ENCODE data around the gene DKC1.

The DKC1 gene

GRCh38 chrX:154762537-154763296, at the start of gene DKC1:
Gene DKC1, plus strand, starts transcription at chrX:154762864. Its CDS starts 102 bp downstream, at chrX:154762966.
- DNase-seq, result peak; percentile 96

GRCh38 chrX:154714925-154715324, 47.7 kb upstream of the DKC1 start:
- peak; percentile 77 for DNase-seq

- no peak for DNase-seq
Measured at GRCh38 chrX:154715825-154716224, 46.8 kb upstream of the DKC1 start.

- no peak for DNase-seq
Measured at GRCh38 chrX:154717824-154718223, 44.8 kb upstream of the DKC1 start.

- no peak for DNase-seq
Measured at GRCh38 chrX:154718616-154719015, 44.0 kb upstream of the DKC1 start.

GRCh38 chrX:154719132-154719675, 43.5 kb upstream of the DKC1 start:
- DNase-seq, result no peak

GRCh38 chrX:154720067-154720466, 42.6 kb upstream of the DKC1 start:
- no peak for DNase-seq

GRCh38 chrX:154721155-154721554, 41.5 kb upstream of the DKC1 start:
- DNase-seq, result no peak

GRCh38 chrX:154724993-154725756, 37.5 kb upstream of the DKC1 start:
- no peak for DNase-seq

- DNase-seq, result no peak
Measured at GRCh38 chrX:154727418-154727817, 35.2 kb upstream of the DKC1 start.

GRCh38 chrX:154727871-154728270, 34.8 kb upstream of the DKC1 start:
- DNase-seq, result peak; percentile 13

GRCh38 chrX:154728431-154729190, 34.1 kb upstream of the DKC1 start:
- no peak for DNase-seq

- DNase-seq, result no peak
Measured at GRCh38 chrX:154729439-154729838, 33.2 kb upstream of the DKC1 start.

GRCh38 chrX:154730253-154730891, 32.3 kb upstream of the DKC1 start:
- DNase-seq, result peak; percentile 42

- no peak for DNase-seq
Measured at GRCh38 chrX:154731184-154731583, 31.5 kb upstream of the DKC1 start.

- peak; percentile 32 for DNase-seq
Measured at GRCh38 chrX:154731881-154732280, 30.8 kb upstream of the DKC1 start.

GRCh38 chrX:154732421-154733065, 30.1 kb upstream of the DKC1 start:
- no peak for DNase-seq

- no peak for DNase-seq
Measured at GRCh38 chrX:154733066-154733425, 29.6 kb upstream of the DKC1 start.

- DNase-seq, result no peak
Measured at GRCh38 chrX:154734061-154734781, 28.4 kb upstream of the DKC1 start.

GRCh38 chrX:154735695-154736393, 26.8 kb upstream of the DKC1 start:
- DNase-seq, result no peak

- no peak for DNase-seq
Measured at GRCh38 chrX:154737136-154737535, 25.5 kb upstream of the DKC1 start.

Measured in eye (tissue), 1 donor.